Stimulated activated CD4-positive, alpha-beta T cell treated with anti-CD3 and anti-CD28 coated beads, Interleukin-15, amount 100 ng/mL, for 24 hours (primary cell): Measurements from ENCODE around the gene ARHGAP4.

Experiments used
- DNase-seq: peaks from one replicate; pipeline ENCODE4 v3.0.0-alpha.2; 2020

The ARHGAP4 gene

GRCh38 chrX:153925739-153926551 lies at the start of gene ARHGAP4:
Gene ARHGAP4 (minus strand): TSS chrX:153926264. CDS start chrX:153926202, 62 bp downstream.
- DNase-seq, result peak; percentile 68

DNA sequence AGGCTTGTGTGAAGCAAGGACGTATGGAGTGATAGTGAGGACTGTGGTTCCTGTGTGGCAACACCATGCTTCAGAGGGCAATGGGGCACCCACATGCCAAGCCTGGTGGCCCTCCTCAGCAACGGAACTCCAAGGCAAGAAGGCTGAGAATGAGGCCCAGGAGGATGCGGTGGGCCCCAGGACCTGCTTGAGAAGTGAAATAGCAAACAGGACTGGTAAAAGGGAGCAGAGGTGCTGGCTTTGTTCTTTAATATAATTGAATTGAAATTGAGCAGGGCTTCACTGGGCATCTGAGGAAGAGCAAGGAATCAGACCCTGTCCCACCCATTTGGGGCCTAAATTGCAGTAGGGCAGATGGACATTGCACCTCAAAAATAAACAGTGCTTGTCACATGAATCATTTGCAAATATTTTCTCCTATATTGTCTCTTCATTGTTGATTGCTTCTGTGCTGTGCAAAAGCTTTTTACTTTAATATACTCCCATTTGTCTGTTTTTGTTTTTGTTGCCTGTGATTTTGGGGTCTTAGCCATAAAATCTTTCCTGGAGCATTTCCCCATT lies 48.7 kb upstream of the ARHGAP4 start:
- no peak for DNase-seq

- DNase-seq, result peak; percentile 23
These were observed 48.1 kb upstream of the ARHGAP4 start for GRCh38 chrX:153974003-153974725.

- DNase-seq, result peak; percentile 16
These were observed 47.3 kb upstream of the ARHGAP4 start for GRCh38 chrX:153973127-153974002.

- peak; percentile 90 for DNase-seq
These were observed 46.5 kb upstream of the ARHGAP4 start, which contains the start of gene TMEM187 for GRCh38 chrX:153972368-153973126. Gene TMEM187 (plus strand): TSS chrX:153972754. CDS start chrX:153982063, 9,309 bp downstream.

- DNase-seq, result peak; percentile 90
These were observed 45.6 kb upstream of the ARHGAP4 start, which contains the start of gene HCFC1 for GRCh38 chrX:153971450-153972367. Gene HCFC1 (minus strand): TSS chrX:153971818. CDS start chrX:153970840, 978 bp downstream.

- peak; percentile 90 for DNase-seq
These were observed 45.0 kb upstream of the ARHGAP4 start for GRCh38 chrX:153971124-153971449.

DNA sequence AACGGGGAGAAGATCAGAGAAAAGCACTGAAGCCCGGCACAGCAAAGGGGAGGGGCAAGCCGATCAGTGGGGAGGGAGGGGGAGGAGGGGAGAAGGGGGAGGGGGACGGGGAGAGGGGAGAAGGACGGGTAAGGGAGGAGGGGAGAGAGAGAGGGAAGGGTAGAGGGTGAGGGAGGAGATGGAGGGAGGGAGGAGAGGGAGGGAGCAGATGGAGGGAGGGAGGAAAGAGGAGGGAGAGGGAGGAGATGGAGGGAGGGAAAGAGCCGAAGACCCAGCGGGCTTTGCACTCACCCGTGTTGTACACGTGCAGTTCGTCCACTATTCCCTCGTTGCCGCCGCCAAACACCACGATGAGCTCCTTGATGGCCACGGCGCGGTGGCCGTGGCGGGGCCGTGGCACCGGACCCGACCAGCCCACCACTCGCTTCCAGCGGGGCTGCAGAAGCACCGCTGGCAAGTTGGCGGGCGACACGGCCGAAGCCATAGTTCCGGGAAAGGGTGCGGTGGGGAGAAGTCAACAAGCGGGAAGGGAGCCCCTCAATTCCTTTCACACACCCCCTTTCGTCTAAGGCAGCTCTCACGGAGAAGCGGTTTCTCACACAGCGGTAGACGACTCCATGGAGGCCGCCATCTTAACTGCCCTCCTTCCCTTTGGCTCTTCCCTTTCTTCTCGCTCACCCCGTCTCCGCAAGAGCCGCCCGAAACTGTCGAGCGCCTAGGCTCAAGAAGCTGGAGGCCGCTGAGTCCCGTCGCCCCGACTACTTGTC lies 44.5 kb upstream of the ARHGAP4 start:
- DNase-seq, result peak; percentile 42

GRCh38 chrX:153969904-153970356 lies 43.9 kb upstream of the ARHGAP4 start:
- no peak for DNase-seq

DNA sequence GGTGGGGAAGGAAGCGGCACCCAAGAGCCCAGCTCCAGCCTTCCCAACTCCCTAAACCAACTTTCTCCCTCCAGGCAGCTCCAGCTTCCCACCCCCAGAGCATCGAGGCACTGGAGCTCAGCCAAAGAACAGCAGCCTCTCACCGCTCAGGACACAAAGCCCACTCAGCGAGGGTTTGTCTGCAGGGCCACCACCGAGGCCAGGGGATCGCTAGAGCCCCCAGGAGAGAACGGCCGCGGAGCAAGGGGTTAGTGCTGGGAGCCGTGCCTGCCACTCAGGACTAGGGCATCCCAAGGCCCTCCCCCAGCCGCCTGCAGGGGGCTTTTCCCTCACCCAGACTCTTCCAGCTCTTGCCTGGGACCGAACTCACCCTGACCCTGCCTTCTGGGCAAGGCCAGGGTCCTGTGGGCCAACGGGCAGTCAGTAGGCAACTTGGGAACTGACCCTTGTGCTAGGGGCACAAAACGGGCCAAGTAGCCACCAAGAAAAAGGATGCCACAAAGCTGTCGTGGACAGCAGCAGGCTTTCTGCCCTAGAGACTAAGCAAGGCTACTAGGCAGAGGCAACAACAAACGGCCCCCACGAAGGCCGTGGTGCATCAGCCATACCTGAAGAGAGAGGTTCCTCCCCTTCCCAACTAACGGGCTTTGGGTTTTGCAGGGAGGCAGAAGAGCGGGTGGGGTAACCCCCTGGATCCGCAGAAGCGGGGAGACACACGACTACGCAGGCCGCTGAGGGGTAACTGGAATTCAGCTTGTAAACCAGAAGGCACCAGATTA lies 43.2 kb upstream of the ARHGAP4 start:
- DNase-seq, result no peak

DNA sequence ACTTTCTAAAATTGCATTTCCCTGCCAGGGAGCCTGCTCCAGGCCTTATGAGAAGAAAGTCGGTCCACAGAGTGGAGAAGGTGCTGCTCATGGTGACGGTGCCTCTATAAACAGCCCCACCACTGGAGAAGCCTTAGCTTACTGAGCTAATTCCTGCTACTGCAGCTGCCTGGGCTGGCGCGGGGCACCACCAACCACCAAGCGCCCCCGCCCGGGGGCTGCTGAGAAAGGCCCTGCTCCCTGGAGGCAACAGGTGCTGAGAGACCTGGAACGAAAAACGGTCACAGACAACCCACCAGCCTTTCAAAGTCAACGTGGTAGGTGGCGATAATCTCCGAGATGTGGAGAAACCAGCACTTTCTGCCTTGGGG lies 42.7 kb upstream of the ARHGAP4 start:
- DNase-seq, result peak; percentile 48

DNA sequence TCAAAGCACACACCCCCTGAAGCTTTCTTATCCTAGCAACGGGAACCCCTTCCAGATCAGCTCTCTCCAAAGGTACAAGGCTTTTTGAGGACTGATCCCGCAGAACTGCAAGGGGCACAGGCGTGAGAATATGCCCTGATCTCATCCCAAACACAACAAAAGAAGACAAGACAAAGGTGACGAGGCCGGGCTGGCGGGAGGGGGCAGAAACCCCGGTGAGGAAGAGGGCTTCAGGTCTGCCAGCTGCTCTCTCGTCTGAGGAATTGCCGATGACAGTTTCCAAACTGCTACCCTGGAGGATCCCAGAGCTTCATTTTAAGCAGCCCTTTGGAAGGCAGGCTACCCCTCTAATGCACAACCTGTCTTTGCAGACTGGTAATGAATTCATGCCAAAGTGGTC lies 42.2 kb upstream of the ARHGAP4 start:
- no peak for DNase-seq

GRCh38 chrX:153967536-153968224 lies 41.6 kb upstream of the ARHGAP4 start:
- peak; percentile 46 for DNase-seq

DNA sequence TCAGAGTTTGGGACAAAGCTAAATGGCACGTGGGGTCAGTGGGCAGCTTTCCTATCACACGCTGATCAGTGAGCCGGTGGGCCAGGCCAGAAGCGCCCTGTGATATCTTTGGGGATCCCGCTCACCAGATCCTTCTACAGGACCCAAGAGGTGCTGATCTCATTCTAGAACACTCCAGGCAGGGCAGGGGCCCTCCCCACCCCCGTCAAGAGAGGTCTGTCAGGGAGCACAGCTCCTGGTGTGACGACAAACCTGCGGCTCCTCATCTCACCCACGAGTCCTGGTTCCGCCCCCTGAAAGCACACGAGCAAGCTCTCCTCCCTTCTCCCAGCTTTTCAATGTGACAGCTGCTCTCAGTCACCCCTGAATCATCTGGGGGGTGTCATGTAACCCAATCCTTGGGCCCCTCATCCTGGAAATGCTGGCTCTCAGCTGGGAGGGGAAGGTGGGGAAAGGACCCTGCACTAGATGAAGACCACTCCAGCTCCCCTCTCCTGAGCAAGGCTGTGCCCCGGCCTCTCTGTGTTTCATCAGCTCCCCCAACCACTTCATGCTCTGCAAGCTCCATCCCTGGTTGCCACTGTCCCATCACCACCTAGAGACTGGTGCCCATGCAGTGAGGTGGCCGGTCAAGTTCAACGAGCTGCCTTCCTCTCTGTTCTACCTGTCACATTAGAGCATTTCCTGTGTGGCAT lies 40.9 kb upstream of the ARHGAP4 start:
- peak; percentile 63 for DNase-seq

DNA sequence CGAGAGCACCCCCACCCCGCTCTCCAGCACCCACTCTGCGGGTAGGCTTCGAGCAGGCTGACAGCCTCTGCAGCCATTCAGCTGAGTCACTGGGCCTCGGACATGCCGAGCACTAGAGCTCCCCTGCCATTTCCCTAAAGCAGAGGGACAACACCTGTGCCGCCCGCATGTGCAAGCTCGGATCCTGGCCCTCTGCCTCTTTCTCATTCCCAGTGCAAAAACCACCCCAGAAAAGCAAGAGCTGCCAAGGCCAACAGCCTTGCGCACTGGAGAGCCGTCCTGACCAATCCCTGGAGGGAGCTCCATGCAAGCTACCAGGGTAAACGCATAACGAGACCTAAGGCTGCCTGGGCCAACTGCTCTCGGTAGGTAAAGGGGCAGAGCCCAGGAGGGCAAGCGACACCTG lies 40.2 kb upstream of the ARHGAP4 start:
- DNase-seq, result no peak

- DNase-seq, result no peak
These were observed 39.3 kb upstream of the ARHGAP4 start for GRCh38 chrX:153965406-153965805.

GRCh38 chrX:153964105-153964504 lies 38.0 kb upstream of the ARHGAP4 start:
- no peak for DNase-seq

DNA sequence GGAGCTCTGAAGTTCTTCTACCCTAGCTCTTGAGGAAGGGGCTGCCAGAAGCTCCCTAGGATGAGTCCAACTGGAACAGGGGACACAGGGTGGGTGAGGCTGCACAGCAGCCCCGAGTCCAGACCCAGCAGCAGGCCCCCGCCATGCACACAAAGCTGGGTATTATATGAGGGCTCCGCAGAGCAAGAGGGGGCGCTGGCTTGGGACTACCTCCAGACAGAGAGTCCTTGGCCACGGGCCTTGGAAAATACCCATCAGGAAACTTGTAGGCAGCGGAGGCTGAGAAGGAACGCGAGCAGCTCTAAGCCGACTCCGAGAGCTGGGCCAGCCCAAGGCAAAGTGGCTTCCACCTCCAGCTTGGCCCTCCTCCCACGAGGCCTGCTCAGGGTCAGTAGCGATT lies 37.5 kb upstream of the ARHGAP4 start:
- DNase-seq, result no peak
